Activated CD4-positive, alpha-beta memory T cell treated with anti-CD3 and anti-CD28 coated beads for 36 hours (primary cell): Measurements from ENCODE around the gene P3H3. TPM values are rescaled to one million over a fixed set of nuclear protein-coding genes. Genes with fewer than 3 reads are reported as not detected.
"Not testable (repeated sequence)": the region's sequence is repeated elsewhere in the genome, so short reads cannot be mapped to it uniquely, and the experiment has no call there.

Experiments
- CTCF ChIA-PET: fragments of 350-600 bp; sonication (Branson Sonifier 250); formaldehyde crosslinking; loops from one replicate; lab custom pipeline; 2021; ENCODE audit warnings: antibody characterized with exemption, inconsistent platforms; lab: Charles Lee
- POLR2A ChIA-PET: fragments of 350-600 bp; sonication (Branson Sonifier 250); formaldehyde crosslinking; loops from one replicate; lab custom pipeline; 2021; ENCODE audit warnings: antibody characterized with exemption; lab: Charles Lee
- DNase-seq: peaks from one replicate; pipeline ENCODE4 v3.0.0-alpha.2; 2020
- H3K27ac Mint-ChIP-seq: one replicate; pipeline ENCODE4 v1.8.0; 2021; ENCODE audit warnings: mixed read lengths
- H3K27me3 Mint-ChIP-seq: one replicate; pipeline ENCODE4 v1.8.0; 2021; ENCODE audit warnings: mixed read lengths
- H3K36me3 Mint-ChIP-seq: one replicate; pipeline ENCODE4 v1.8.0; 2021; ENCODE audit warnings: mixed read lengths
- H3K4me1 Mint-ChIP-seq: one replicate; pipeline ENCODE4 v1.8.0; 2021; ENCODE audit warnings: low read depth, mixed read lengths
- H3K4me3 Mint-ChIP-seq: one replicate; pipeline ENCODE4 v1.8.0; 2021; ENCODE audit warnings: mild to moderate bottlenecking, mixed read lengths
- H3K9me3 Mint-ChIP-seq: one replicate; pipeline ENCODE4 v1.8.0; 2021; ENCODE audit warnings: mixed read lengths
- intact Hi-C: fragments of 100-400 bp; cut with micrococcal nuclease; formaldehyde crosslinking; loops from one replicate; pipeline ENCODE4 v1.15.1; 2023
- total RNA-seq, 2 experiments: library from RNA; stranded (reverse); gene quantifications; one replicate each; pipeline ENCODE4 v1.2.3, GENCODE V29; 2021

Gene P3H3
- total RNA-seq, 2 experiments from 2014 or later = 2.5 to 2.7 TPM

- Mint-ChIP-seq H3K4me3 (peak within 1 kb of the TSS; percentile 98), H3K36me3 (peaks cover 63% of the 10 kb centered on the region), H3K27me3 (no peaks in the 10 kb centered on the region), H3K27ac (peak within 1 kb of the TSS; percentile 98), H3K4me1 (peaks cover 54% of the 10 kb centered on the region), H3K9me3 (no peaks in the 10 kb centered on the region)
- intact Hi-C loops = no loop called here
- CTCF ChIA-PET = interaction anchor here (0.7 to 3.8 kb wide), 3 partner anchors 14 to 245 kb away, joined by 3 to 49 read pairs (median 27); partner anchors contain the start of genes CDCA3 and USP5
- DNase-seq = peak; percentile 88
- POLR2A ChIA-PET = interaction anchor here (0.7 to 4.8 kb wide), 12 partner anchors 15 to 333 kb away, joined by 3 to 94 read pairs (median 4); partner anchors contain the start of genes C12orf57, CD4, CDCA3 and GAPDH
Measured at GRCh38 chr12:6867413-6868210, 39.4 kb downstream of the P3H3 start, which contains the start of gene TPI1. TPI1 (plus strand) TSS chr12:6867531; CDS start chr12:6867567, 36 bp downstream.

DNA sequence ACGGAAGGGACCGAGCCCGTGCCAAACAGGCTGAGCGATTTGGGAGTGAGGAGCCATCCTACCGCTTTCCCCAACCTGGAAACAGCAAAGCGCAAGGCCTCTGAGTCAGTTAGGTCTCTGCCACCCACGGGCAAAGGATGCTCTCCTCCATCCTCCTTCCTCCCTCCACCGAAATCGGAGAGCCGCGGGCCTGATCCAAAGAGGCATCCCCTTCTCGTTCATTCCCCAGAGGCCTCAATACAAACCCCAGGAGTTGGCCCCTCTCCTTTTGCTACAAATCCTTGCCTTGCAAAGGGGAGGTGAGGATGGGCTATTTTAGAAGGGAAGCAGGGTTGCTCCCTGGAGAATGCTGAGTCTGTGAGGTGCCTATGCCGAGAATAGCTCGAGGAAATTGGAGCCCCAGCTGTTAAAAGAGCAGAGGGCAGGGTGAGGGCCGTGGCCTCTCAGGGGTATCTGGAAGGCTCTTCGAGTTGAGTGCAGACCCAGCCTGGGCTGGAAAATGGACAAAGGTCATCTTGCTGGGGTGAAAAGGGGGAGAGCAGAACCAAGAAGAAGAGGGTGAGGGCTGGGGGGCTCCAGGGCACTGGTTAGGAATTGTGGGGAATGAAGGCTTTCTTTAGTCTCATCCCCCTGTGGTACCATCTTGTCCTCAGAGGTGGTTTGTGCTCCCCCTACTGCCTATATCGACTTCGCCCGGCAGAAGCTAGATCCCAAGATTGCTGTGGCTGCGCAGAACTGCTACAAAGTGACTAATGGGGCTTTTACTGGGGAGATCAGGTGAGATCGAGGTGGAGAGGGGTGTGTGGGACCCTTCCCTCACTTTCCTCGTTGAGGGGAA, 40.2 kb downstream of the P3H3 start:
- POLR2A ChIA-PET = interaction anchor here (0.9 to 4.8 kb wide), 11 partner anchors 15 to 334 kb away, joined by 3 to 94 read pairs (median 4); partner anchors contain the start of genes C12orf57, CD4, CDCA3 and GAPDH
- H3K4me1 Mint-ChIP-seq = peaks cover 55% of the 10 kb centered on the region
- H3K27ac Mint-ChIP-seq = peak overlapping the region; percentile 97
- H3K36me3 Mint-ChIP-seq = peaks cover 62% of the 10 kb centered on the region
- intact Hi-C loops = loop anchor here (1.0 kb wide), 3 partner anchors 16 to 32 kb away; partner anchors contain the start of gene USP5
- DNase-seq = peak; percentile 41
- H3K9me3 Mint-ChIP-seq = no peaks in the 10 kb centered on the region
- peak overlapping the region; percentile 98 for H3K4me3 Mint-ChIP-seq
- no peaks in the 10 kb centered on the region for H3K27me3 Mint-ChIP-seq
- CTCF ChIA-PET = interaction anchor here (0.7 to 3.8 kb wide), 10 partner anchors 12 to 115 kb away, joined by 3 to 49 read pairs (median 8); partner anchors contain the start of genes CDCA3, LRRC23, MLF2 and USP5

- Mint-ChIP-seq H3K27ac (peak overlapping the region; percentile 97), H3K36me3 (peaks cover 61% of the 10 kb centered on the region), H3K4me3 (peak overlapping the region; percentile 98), H3K9me3 (no peaks in the 10 kb centered on the region), H3K27me3 (no peaks in the 10 kb centered on the region), H3K4me1 (peaks cover 59% of the 10 kb centered on the region)
- intact Hi-C loops = loop anchor here (1.0 to 5.0 kb wide), 5 partner anchors 17 to 238 kb away; partner anchors contain the start of genes C1R, C1RL and USP5
- ChIA-PET POLR2A (interaction anchor here (0.9 to 4.8 kb wide), 9 partner anchors 16 to 261 kb away, joined by 3 to 94 read pairs (median 4); partner anchors contain the start of genes C12orf57, CD4, CDCA3 and RNU7-1), CTCF (interaction anchor here (0.6 to 3.8 kb wide), 26 partner anchors 11 to 244 kb away, joined by 3 to 49 read pairs (median 4); partner anchors contain the start of genes C12orf57, C1RL, CDCA3 and COPS7A)
- peak; percentile 90 for DNase-seq
Measured at GRCh38 chr12:6869049-6870021, 41.1 kb downstream of the P3H3 start.

DNA sequence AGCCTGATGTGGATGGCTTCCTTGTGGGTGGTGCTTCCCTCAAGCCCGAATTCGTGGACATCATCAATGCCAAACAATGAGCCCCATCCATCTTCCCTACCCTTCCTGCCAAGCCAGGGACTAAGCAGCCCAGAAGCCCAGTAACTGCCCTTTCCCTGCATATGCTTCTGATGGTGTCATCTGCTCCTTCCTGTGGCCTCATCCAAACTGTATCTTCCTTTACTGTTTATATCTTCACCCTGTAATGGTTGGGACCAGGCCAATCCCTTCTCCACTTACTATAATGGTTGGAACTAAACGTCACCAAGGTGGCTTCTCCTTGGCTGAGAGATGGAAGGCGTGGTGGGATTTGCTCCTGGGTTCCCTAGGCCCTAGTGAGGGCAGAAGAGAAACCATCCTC, 42.1 kb downstream of the P3H3 start:
- peaks cover 61% of the 10 kb centered on the region for H3K4me1 Mint-ChIP-seq
- not testable (repeated sequence) for H3K27me3 Mint-ChIP-seq, H3K4me3 Mint-ChIP-seq, H3K9me3 Mint-ChIP-seq, DNase-seq
- intact Hi-C loops = loop anchor here (5.0 kb wide), 2 partner anchors 222 to 237 kb away; partner anchors contain the start of genes C1R and C1RL
- peak overlapping the region; percentile 44 for H3K27ac Mint-ChIP-seq
- H3K36me3 Mint-ChIP-seq = peaks cover 54% of the 10 kb centered on the region
- POLR2A ChIA-PET = interaction anchor here (1.3 to 5.7 kb wide), 3 partner anchors 17 to 94 kb away, joined by 4 to 59 read pairs (median 18); partner anchors contain the start of genes C12orf57, CDCA3, RNU7-1 and USP5
- CTCF ChIA-PET = interaction anchor here (0.9 to 2.5 kb wide), 7 partner anchors 12 to 147 kb away, joined by 3 to 27 read pairs (median 4); partner anchors contain the start of genes COPS7A, MLF2 and P3H3

DNA sequence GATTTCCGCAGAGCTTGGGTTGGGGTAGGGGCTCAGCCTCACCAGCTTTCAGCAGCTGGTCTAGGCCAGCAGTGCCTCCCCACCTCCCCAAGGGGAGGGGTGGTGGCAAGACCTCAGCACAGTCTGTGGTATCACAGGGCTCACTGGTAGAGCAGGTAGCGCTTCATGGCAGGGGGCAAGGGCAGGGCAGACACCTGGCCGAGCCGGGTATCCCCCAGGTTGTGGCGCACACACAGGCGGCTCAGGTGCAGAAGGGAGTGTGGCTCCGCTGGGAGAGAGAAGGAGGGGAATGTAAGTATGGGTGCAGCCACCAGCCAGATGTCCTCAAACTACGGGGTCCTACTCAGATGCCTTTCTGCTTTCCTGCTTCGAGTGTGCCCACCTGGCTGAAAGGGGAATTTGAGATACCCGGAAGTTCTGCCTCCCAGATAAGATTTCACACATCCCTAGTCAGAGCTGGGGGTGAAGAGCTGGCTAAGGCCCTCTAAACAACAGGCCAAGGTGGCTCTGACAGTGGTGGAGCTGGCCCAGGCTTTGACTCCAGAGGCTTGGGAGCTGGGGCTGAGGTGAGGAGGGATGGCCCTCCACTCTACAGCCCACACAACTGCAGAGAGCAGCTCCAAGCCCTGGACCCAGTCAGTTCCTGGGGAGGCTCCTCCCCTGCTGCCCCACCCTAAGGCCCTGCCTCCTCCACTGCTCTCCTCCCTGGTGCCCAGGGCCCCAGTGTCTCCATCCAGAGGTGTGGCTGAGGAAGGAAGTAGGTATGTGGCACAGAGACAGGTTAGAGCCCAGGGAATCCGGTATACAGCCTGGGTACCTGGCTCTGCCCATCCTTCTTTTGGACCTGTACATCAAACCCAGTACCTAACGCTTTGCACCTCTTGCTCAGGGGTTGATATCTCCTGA, 43.1 kb downstream of the P3H3 start:
- Mint-ChIP-seq H3K4me1 (peaks cover 63% of the 10 kb centered on the region), H3K27me3 (no peaks in the 10 kb centered on the region), H3K27ac (peak overlapping the region; percentile 89), H3K36me3 (peaks cover 52% of the 10 kb centered on the region), H3K9me3 (no peaks in the 10 kb centered on the region), H3K4me3 (peak overlapping the region; percentile 87)
- intact Hi-C loops = loop anchor here (5.0 kb wide), 2 partner anchors 221 to 236 kb away; partner anchors contain the start of genes C1R and C1RL
- POLR2A ChIA-PET = interaction anchor here (1.0 to 5.7 kb wide), 9 partner anchors 10 to 182 kb away, joined by 3 to 59 read pairs (median 10); partner anchors contain the start of genes C12orf57, CDCA3, RNU7-1 and USP5
- peak; percentile 66 for DNase-seq
- CTCF ChIA-PET = interaction anchor here (1.0 to 4.1 kb wide), 12 partner anchors 11 to 118 kb away, joined by 3 to 74 read pairs (median 9); partner anchors contain the start of genes CDCA3, GNB3, MLF2 and P3H3

- Mint-ChIP-seq H3K4me1 (peaks cover 55% of the 10 kb centered on the region), H3K27me3 (no peaks in the 10 kb centered on the region), H3K9me3 (no peaks in the 10 kb centered on the region), H3K27ac (peak overlapping the region; percentile 89), H3K36me3 (peaks cover 54% of the 10 kb centered on the region), H3K4me3 (peak overlapping the region; percentile 87)
- ChIA-PET CTCF (interaction anchor here (0.6 to 4.1 kb wide), 46 partner anchors 10 to 407 kb away, joined by 3 to 74 read pairs (median 4); partner anchors contain the start of genes ACRBP, C12orf57, CD4 and CDCA3), POLR2A (interaction anchor here (0.6 to 5.7 kb wide), 27 partner anchors 8 to 337 kb away, joined by 3 to 59 read pairs (median 6); partner anchors contain the start of genes ATN1, C12orf57, CDCA3 and COPS7A)
- intact Hi-C loops = loop anchor here (1.0 to 5.0 kb wide), 8 partner anchors 19 to 235 kb away; partner anchors contain the start of genes C1R, C1RL, ENO2 and LPCAT3
- peak; percentile 90 for DNase-seq
Measured at GRCh38 chr12:6872073-6873048, 44.2 kb downstream of the P3H3 start.

DNA sequence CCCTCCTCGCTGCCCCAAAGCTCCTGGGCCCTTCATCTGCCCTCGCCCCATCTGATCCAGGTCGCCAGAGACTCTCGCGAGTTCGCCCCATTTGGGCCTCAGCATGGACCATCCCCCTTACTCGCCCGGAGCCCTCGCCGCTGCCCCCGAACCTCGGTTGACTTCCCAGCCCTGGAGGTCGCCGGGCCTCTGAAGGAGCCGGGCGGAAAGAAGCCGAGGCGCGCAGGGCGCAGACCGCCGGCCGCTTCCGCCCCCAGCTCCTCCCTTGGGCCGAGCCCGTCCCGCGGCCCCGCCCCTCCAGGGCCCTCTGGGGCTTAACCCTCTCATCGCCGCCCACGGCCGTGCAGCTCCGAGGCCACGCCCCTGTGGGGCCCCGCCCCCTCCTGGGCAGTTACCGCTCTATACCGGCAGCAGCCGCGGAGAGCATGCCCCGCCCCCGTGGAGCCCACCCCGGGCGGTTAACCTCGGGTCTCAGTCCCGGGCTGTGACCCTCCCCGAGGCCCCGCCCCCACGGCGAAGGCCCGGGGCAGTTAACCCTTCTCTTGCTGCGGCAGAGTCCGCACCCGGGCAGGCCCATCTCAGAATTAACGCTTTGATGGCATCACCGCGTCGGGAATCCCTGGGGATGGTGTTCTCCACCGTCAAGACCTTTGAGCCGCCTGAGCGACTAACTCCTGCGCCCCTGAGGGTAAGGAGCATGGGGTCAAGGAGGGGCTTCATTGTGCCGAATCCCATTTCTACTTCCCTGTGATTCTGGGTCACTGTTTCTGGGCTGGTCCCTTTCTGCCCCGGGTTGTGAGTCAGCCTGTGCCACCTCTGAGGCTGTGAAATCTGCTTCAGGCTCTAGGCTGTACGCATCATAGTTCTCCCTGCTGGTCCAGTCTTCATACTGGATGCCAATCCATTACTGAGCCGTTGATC, 45.1 kb downstream of the P3H3 start, which contains the start of gene SPSB2:
SPSB2 (minus strand) TSS at position 210 of the 921 bp plus-strand sequence. CDS start 402 bp downstream, outside the sequence.
- peaks cover 49% of the 10 kb centered on the region for H3K36me3 Mint-ChIP-seq
- H3K4me1 Mint-ChIP-seq = peaks cover 51% of the 10 kb centered on the region
- intact Hi-C loops = loop anchor here (1.0 to 5.0 kb wide), 8 partner anchors 18 to 234 kb away; partner anchors contain the start of genes C1R, C1RL, ENO2 and LPCAT3
- CTCF ChIA-PET = interaction anchor here (0.6 to 4.1 kb wide), 43 partner anchors 9 to 408 kb away, joined by 3 to 74 read pairs (median 4); partner anchors contain the start of genes ACRBP, C12orf57, CD4 and CDCA3
- H3K27ac Mint-ChIP-seq = peak within 1 kb of the TSS; percentile 89
- DNase-seq = peak; percentile 99
- H3K27me3 Mint-ChIP-seq = no peaks in the 10 kb centered on the region
- no peaks in the 10 kb centered on the region for H3K9me3 Mint-ChIP-seq
- peak within 1 kb of the TSS; percentile 87 for H3K4me3 Mint-ChIP-seq
- POLR2A ChIA-PET = interaction anchor here (0.6 to 5.7 kb wide), 27 partner anchors 9 to 338 kb away, joined by 3 to 59 read pairs (median 6); partner anchors contain the start of genes ATN1, C12orf57, CDCA3 and COPS7A
